ENCODE data around the gene FOXJ2. TPM values are rescaled to one million over a fixed set of nuclear protein-coding genes. Genes with fewer than 3 reads are reported as not detected.
"Not testable (repeated sequence)": the region's sequence is repeated elsewhere in the genome, so short reads cannot be mapped to it uniquely, and the experiment has no call there.

FOXJ2 gene
- total RNA-seq, 1 experiment from 2014 or later: 5.5 TPM

DNA sequence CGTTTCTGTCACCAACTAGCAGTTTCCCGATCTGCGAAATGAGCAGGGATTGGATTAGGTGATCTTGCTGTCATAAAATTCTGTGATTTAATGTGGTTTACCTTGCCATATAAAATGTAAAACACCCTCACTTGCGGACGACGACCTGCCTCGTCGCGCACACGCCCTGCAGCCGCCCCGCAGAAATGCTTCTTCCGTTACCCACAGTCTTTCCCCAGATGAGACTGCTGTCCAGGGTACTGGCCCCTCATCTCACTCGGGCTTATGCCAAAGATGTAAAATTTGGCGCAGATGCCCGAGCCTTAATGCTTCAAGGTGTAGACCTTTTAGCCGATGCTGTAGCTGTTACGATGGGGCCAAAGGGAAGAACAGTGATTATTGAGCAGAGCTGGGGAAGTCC is 17.7 kb upstream of the FOXJ2 start:
- TF ChIP-seq, protein P1, sequence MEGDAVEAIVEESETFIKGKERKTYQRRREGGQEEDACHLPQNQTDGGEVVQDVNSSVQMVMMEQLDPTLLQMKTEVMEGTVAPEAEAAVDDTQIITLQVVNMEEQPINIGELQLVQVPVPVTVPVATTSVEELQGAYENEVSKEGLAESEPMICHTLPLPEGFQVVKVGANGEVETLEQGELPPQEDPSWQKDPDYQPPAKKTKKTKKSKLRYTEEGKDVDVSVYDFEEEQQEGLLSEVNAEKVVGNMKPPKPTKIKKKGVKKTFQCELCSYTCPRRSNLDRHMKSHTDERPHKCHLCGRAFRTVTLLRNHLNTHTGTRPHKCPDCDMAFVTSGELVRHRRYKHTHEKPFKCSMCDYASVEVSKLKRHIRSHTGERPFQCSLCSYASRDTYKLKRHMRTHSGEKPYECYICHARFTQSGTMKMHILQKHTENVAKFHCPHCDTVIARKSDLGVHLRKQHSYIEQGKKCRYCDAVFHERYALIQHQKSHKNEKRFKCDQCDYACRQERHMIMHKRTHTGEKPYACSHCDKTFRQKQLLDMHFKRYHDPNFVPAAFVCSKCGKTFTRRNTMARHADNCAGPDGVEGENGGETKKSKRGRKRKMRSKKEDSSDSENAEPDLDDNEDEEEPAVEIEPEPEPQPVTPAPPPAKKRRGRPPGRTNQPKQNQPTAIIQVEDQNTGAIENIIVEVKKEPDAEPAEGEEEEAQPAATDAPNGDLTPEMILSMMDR (conservative IDR thresholded peaks at IDR 0.05): no peak
- DNase-seq: no peak

DNA sequence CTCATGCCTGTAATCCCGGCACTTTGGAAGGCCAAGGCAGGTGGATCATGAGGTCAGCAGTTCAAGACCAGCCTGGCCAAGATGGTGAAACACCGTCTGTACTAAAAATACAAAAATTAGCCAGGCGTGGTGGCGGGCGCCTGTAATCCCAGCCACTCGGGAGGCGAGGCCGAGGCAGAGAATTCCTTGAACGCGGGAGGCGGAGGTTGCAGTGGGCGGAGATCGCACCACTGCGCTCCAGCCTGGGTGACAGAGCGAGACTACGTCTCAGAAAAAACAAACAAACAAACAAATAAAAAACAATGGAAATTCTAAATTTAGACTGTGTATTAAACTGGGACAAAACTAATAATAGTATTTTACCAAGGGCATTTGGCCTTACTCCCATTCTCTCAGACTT is 14.3 kb upstream of the FOXJ2 start:
- not testable (repeated sequence) for H3K14ac ChIP-seq (ENCODE audit: insufficient read depth, low read length); H2AK5ac ChIP-seq (ENCODE audit: insufficient read length, low read length); H3K9me3 ChIP-seq (ENCODE audit: control insufficient read depth, low read depth, low read length); H4K20me1 ChIP-seq (ENCODE audit: control insufficient read depth, insufficient read depth, insufficient read length); H2AFZ ChIP-seq (ENCODE audit: low read length); H4K91ac ChIP-seq (ENCODE audit: insufficient read length, low read depth, low read length); H4K8ac ChIP-seq (replicated peaks; ENCODE audit: insufficient read length, low read depth, low read length); H3T11ph ChIP-seq (ENCODE audit: low read length); H3K23me2 ChIP-seq (ENCODE audit: insufficient read length, low read depth, low read length, poor library complexity, severe bottlenecking); H3K4me1 Mint-ChIP-seq; H3K56ac ChIP-seq (ENCODE audit: insufficient read length, low read depth, low read length); H3K27me3 Mint-ChIP-seq (ENCODE audit: low read depth); H3K36me3 Mint-ChIP-seq (ENCODE audit: insufficient read depth in 1 of 3, low read depth in 3 of 3); H2BK15ac ChIP-seq (ENCODE audit: low read depth, low read length); H2BK20ac ChIP-seq (ENCODE audit: low read depth, low read length, poor library complexity, severe bottlenecking); H3K27me3 ChIP-seq (ENCODE audit: insufficient read depth, low read length); H3K4ac ChIP-seq (ENCODE audit: low read depth, low read length); H2BK120ac ChIP-seq (ENCODE audit: low read depth, low read length, poor library complexity, severe bottlenecking); H3K9me3 Mint-ChIP-seq; H3K79me1 ChIP-seq (ENCODE audit: insufficient read depth, low read depth, low read length, poor library complexity, severe bottlenecking); DNase-seq; H3K9ac ChIP-seq (ENCODE audit: extremely low read depth, insufficient read length, low read length); H4K5ac ChIP-seq (ENCODE audit: insufficient read length, low read depth, low read length); H3K23ac ChIP-seq (ENCODE audit: insufficient read length, low read depth, low read length); H2BK5ac ChIP-seq (ENCODE audit: insufficient read length, low read length); H3K4me1 ChIP-seq (ENCODE audit: insufficient read depth, low read length); H3K27ac Mint-ChIP-seq; H3K27ac ChIP-seq (ENCODE audit: insufficient read length, low read depth, low read length); H3K79me2 ChIP-seq (ENCODE audit: insufficient read depth, low read length); H3K18ac ChIP-seq (ENCODE audit: insufficient read length, low read depth, low read length); H2BK12ac ChIP-seq (ENCODE audit: insufficient read length, low read depth, low read length)
- no CpG with 5 or more reads among the region's 16 CpGs for WGBS (ENCODE audit: extremely low coverage, insufficient read length, low lambda C conversion rate)
- H3K4me3 Mint-ChIP-seq: peak overlapping the region; percentile 68 to 85
- peak overlapping the region; percentile 46 for H3K4me2 ChIP-seq (ENCODE audit: insufficient read depth, insufficient read length, low read length)

More for the DNA sequence above, 17.7 kb upstream of the FOXJ2 start:
- no peak overlapping the region for H3K14ac ChIP-seq (ENCODE audit: insufficient read depth, low read length)
- H3K9me3 Mint-ChIP-seq: no peaks in the 10 kb centered on the region
- H2BK120ac ChIP-seq (ENCODE audit: low read depth, low read length, poor library complexity, severe bottlenecking): no peak overlapping the region
- no peak overlapping the region; a peak in 1 of 5 replicates for H3K4me3 Mint-ChIP-seq
- H3T11ph ChIP-seq (ENCODE audit: low read length): no peak overlapping the region
- no peaks in the 10 kb centered on the region for H3K79me2 ChIP-seq (ENCODE audit: insufficient read depth, low read length)
- H3K79me1 ChIP-seq (ENCODE audit: insufficient read depth, low read depth, low read length, poor library complexity, severe bottlenecking): no peaks in the 10 kb centered on the region
- no peak overlapping the region for H2BK12ac ChIP-seq (ENCODE audit: insufficient read length, low read depth, low read length)
- H4K8ac ChIP-seq (replicated peaks; ENCODE audit: insufficient read length, low read depth, low read length): no peak overlapping the region
- H2BK5ac ChIP-seq (ENCODE audit: insufficient read length, low read length): no peak overlapping the region
- H3K27me3 Mint-ChIP-seq (ENCODE audit: low read depth): peaks cover 6% of the 10 kb centered on the region
- no peak overlapping the region for H3K4ac ChIP-seq (ENCODE audit: low read depth, low read length)
- H3K23ac ChIP-seq (ENCODE audit: insufficient read length, low read depth, low read length): no peak overlapping the region
- no peak overlapping the region for H2AFZ ChIP-seq (ENCODE audit: low read length)
- WGBS (ENCODE audit: extremely low coverage, insufficient read length, low lambda C conversion rate): no CpG with 5 or more reads among the region's 18 CpGs
- no peak overlapping the region for H4K91ac ChIP-seq (ENCODE audit: insufficient read length, low read depth, low read length)
- peaks cover 0 to 4% (median 1%) of the 10 kb centered on the region in 3 experiments; a peak in 3 of 7 replicates for H3K36me3 Mint-ChIP-seq (ENCODE audit: insufficient read depth in 1 of 3, low read depth in 3 of 3)
- H4K5ac ChIP-seq (ENCODE audit: insufficient read length, low read depth, low read length): no peak overlapping the region
- H3K27ac ChIP-seq (ENCODE audit: insufficient read length, low read depth, low read length): no peak overlapping the region
- no peak overlapping the region for H2BK15ac ChIP-seq (ENCODE audit: low read depth, low read length)
- no peak overlapping the region for H3K56ac ChIP-seq (ENCODE audit: insufficient read length, low read depth, low read length)
- H3K4me1 ChIP-seq (ENCODE audit: insufficient read depth, low read length): no peaks in the 10 kb centered on the region
- H3K4me2 ChIP-seq (ENCODE audit: insufficient read depth, insufficient read length, low read length): no peak overlapping the region
- no peak overlapping the region for H3K9ac ChIP-seq (ENCODE audit: extremely low read depth, insufficient read length, low read length)
- H3K18ac ChIP-seq (ENCODE audit: insufficient read length, low read depth, low read length): no peak overlapping the region
- no peak overlapping the region for H3K27ac Mint-ChIP-seq
- H3K23me2 ChIP-seq (ENCODE audit: insufficient read length, low read depth, low read length, poor library complexity, severe bottlenecking): no peaks in the 10 kb centered on the region
- no peak overlapping the region for H2BK20ac ChIP-seq (ENCODE audit: low read depth, low read length, poor library complexity, severe bottlenecking)
- H4K20me1 ChIP-seq (ENCODE audit: control insufficient read depth, insufficient read depth, insufficient read length): no peaks in the 10 kb centered on the region
- H3K4me1 Mint-ChIP-seq: peaks cover 5 to 6% of the 10 kb centered on the region in 2 experiments; a peak in 2 of 4 replicates
- no peak overlapping the region for H2AK5ac ChIP-seq (ENCODE audit: insufficient read length, low read length)
- H3K27me3 ChIP-seq (ENCODE audit: insufficient read depth, low read length): no peaks in the 10 kb centered on the region
- H3K9me3 ChIP-seq (ENCODE audit: control insufficient read depth, low read depth, low read length): no peaks in the 10 kb centered on the region

Measured in H9 (cell line).